HL-60 (cell line): ENCODE data around the gene AASDHPPT.

Source experiments
- DNase-seq, 2 experiments: peaks; one replicate each; pipeline ENCODE4 v3.0.0-alpha.2; 2010 to 2020; ENCODE audit warnings: low read depth in 1 of 2, low spot score in 1 of 2
- H3K27ac ChIP-seq: fragments of 250-450 bp; sonication (Bioruptor Pico); replicated peaks from 2 replicates; pipeline ENCODE4 v1.5.1; 2020; ENCODE audit warnings: mild to moderate bottlenecking, moderate library complexity
- H3K27me3 ChIP-seq: fragments of 250-450 bp; sonication (Bioruptor Pico); 2 replicates; pipeline ENCODE4 v1.5.1; 2021; ENCODE audit warnings: mild to moderate bottlenecking, moderate library complexity; ENCODE audit not compliant: insufficient read depth, poor library complexity, severe bottlenecking
- H3K4me3 ChIP-seq: replicated peaks from 2 replicates; pipeline ENCODE4 v1.5.1; 2011; ENCODE audit warnings: mild to moderate bottlenecking, control low read depth, low read length; ENCODE audit not compliant: insufficient read depth
- GABPA ChIP-seq: IDR thresholded peaks from 2 replicates; pipeline ENCODE4 v1.6.1; 2012; ENCODE audit warnings: low read depth
- POLR2AphosphoS5 ChIP-seq: IDR thresholded peaks from 2 replicates; pipeline ENCODE4 v1.6.1; 2012; ENCODE audit warnings: low read depth
- SPI1 ChIP-seq: IDR thresholded peaks from 2 replicates; pipeline ENCODE4 v1.6.1; 2012; ENCODE audit warnings: low read depth, mild to moderate bottlenecking, borderline replicate concordance
- TF ChIP-seq, protein P1 (sequence below): IDR thresholded peaks from 2 replicates; pipeline ENCODE4 v1.6.1; 2012; ENCODE audit warnings: low read depth; ENCODE audit not compliant: insufficient replicate concordance
- TF ChIP-seq, protein P2 (sequence below): IDR thresholded peaks from one replicate; pipeline ENCODE4 v1.5.1; 2011; ENCODE audit warnings: low read length, control low read depth, inconsistent platforms; ENCODE audit not compliant: insufficient read depth

The AASDHPPT gene

DNA sequence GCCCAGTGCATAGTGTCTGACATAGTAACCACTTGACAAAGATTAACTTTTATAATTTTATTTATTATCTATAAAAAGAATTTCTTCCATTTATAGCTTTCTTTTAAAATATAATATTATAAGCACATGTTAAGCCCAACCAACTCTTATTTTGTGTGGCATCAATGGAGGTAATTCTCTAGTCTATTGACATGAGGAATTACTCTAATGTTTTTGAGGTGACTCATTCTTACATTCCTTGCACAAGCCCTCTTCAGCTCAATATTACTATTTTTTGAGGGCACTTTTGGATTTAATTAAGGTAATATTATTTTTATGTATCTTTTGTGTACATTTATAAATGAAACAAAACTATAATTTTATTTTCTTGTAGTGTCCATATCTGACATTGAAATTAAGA lies 59.6 kb downstream of the AASDHPPT start:
- Histone ChIP-seq H3K27ac (no peak overlapping the region), H3K27me3 (no peaks in the 10 kb centered on the region), H3K4me3 (no peak overlapping the region)
- TF ChIP-seq, protein P1, sequence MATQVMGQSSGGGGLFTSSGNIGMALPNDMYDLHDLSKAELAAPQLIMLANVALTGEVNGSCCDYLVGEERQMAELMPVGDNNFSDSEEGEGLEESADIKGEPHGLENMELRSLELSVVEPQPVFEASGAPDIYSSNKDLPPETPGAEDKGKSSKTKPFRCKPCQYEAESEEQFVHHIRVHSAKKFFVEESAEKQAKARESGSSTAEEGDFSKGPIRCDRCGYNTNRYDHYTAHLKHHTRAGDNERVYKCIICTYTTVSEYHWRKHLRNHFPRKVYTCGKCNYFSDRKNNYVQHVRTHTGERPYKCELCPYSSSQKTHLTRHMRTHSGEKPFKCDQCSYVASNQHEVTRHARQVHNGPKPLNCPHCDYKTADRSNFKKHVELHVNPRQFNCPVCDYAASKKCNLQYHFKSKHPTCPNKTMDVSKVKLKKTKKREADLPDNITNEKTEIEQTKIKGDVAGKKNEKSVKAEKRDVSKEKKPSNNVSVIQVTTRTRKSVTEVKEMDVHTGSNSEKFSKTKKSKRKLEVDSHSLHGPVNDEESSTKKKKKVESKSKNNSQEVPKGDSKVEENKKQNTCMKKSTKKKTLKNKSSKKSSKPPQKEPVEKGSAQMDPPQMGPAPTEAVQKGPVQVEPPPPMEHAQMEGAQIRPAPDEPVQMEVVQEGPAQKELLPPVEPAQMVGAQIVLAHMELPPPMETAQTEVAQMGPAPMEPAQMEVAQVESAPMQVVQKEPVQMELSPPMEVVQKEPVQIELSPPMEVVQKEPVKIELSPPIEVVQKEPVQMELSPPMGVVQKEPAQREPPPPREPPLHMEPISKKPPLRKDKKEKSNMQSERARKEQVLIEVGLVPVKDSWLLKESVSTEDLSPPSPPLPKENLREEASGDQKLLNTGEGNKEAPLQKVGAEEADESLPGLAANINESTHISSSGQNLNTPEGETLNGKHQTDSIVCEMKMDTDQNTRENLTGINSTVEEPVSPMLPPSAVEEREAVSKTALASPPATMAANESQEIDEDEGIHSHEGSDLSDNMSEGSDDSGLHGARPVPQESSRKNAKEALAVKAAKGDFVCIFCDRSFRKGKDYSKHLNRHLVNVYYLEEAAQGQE, result no peak
- no peak for TF ChIP-seq GABPA
- no peak for TF ChIP-seq POLR2AphosphoS5
- TF ChIP-seq, protein P2, sequence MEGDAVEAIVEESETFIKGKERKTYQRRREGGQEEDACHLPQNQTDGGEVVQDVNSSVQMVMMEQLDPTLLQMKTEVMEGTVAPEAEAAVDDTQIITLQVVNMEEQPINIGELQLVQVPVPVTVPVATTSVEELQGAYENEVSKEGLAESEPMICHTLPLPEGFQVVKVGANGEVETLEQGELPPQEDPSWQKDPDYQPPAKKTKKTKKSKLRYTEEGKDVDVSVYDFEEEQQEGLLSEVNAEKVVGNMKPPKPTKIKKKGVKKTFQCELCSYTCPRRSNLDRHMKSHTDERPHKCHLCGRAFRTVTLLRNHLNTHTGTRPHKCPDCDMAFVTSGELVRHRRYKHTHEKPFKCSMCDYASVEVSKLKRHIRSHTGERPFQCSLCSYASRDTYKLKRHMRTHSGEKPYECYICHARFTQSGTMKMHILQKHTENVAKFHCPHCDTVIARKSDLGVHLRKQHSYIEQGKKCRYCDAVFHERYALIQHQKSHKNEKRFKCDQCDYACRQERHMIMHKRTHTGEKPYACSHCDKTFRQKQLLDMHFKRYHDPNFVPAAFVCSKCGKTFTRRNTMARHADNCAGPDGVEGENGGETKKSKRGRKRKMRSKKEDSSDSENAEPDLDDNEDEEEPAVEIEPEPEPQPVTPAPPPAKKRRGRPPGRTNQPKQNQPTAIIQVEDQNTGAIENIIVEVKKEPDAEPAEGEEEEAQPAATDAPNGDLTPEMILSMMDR, result no peak
- TF ChIP-seq SPI1, result no peak
- DNase-seq, result no peak

DNA sequence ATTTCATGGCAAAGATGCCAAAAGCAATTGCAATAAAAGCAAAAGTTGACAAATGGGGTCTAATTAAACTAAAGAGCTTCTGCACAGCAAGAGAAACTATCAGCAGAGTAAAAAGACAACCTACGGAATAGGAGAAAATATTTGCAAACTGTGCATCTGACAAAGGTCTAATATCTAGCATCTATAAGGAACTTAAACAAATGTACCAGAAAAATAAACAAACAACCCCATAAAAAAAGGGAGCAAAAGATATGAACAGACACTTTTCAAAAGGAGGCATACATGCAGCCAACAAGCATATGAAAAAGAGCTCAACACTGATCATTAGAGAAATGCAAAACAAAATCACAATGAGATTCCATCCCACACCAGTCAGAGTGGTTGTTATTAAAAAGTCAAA lies 60.3 kb downstream of the AASDHPPT start:
- no peak overlapping the region for H3K4me3 ChIP-seq
- H3K27ac ChIP-seq, result no peak overlapping the region
- DNase-seq, result no peak
- no peaks in the 10 kb centered on the region for H3K27me3 ChIP-seq
- no peak for TF ChIP-seq GABPA
- no peak for TF ChIP-seq POLR2AphosphoS5
- TF ChIP-seq, protein P1, result no peak
- TF ChIP-seq, protein P2, result no peak
- no peak for TF ChIP-seq SPI1
